Heart left ventricle (tissue), 16 donors: Measurements from ENCODE around the gene KLHL20. TPM values are rescaled to one million over a fixed set of nuclear protein-coding genes. Genes with fewer than 3 reads are reported as not detected.

Experiments used
- ATAC-seq, 4 donors: fragments of 200-7000 bp; cut with Tn5 transposase; one replicate each; pipeline ENCODE4 v1.9.1; 2020 to 2022; ENCODE audit warnings: moderate library complexity in 4 of 4, mild to moderate bottlenecking in 3 of 4, moderate number of reproducible peaks in 1 of 4
- DNase-seq, 5 donors: peaks; one replicate each; pipeline ENCODE4 v3.0.0-alpha.2; 2020
- H3K27ac ChIP-seq, 12 donors: fragments of 200-600 bp; sonication (generic) in 4 of 12; one replicate each; pipeline versions ENCODE4 v1.5.0 to v1.8.0; 2016 to 2022; ENCODE audit warnings: mild to moderate bottlenecking in 2 of 12
- H3K27me3 ChIP-seq, 9 donors: fragments of 200-600 bp; sonication (generic) in 2 of 9; one replicate each; pipeline versions ENCODE4 v1.5.1 to v1.8.0; 2016 to 2022; ENCODE audit warnings: mild to moderate bottlenecking in 3 of 9
- H3K36me3 ChIP-seq, 9 donors: fragments of 200-600 bp; sonication (generic) in 2 of 9; one replicate each; pipeline versions ENCODE4 v1.5.0 to v1.8.0; 2018 to 2022; ENCODE audit warnings: mild to moderate bottlenecking in 2 of 9
- H3K4me1 ChIP-seq, 12 donors: fragments of 200-600 bp; sonication (generic) in 4 of 12; one replicate each; pipeline versions ENCODE4 v1.5.0 to v1.8.0; 2016 to 2022; ENCODE audit warnings: mild to moderate bottlenecking in 3 of 12
- H3K4me3 ChIP-seq, 12 donors: fragments of 200-600 bp; sonication (generic) in 4 of 12; one replicate each; pipeline versions ENCODE4 v1.5.0 to v1.8.0; 2017 to 2022; ENCODE audit warnings: mild to moderate bottlenecking in 9 of 12, moderate library complexity in 4 of 12
- H3K9me3 ChIP-seq, 12 donors: fragments of 200-600 bp; sonication (generic) in 4 of 12; one replicate each; pipeline versions ENCODE4 v1.5.0 to v1.8.0; 2016 to 2022; ENCODE audit warnings: mild to moderate bottlenecking in 1 of 12
- POLR2A ChIP-seq, 2 donors: fragments of 450-650 bp; IDR thresholded peaks; one replicate each; pipeline ENCODE4 v1.6.1; 2017; ENCODE audit warnings: antibody characterized with exemption in 2 of 2, mild to moderate bottlenecking in 2 of 2, moderate library complexity in 2 of 2
- WGBS, 4 donors: extraction: QIAGEN DNeasy Blood & Tissue Kit in 2 of 4; methylation state at CpG; one replicate each; pipeline versions ENCODE4 v1.1.5 to v1.1.7; 2013 to 2018; 5-methylcytosine and 5-hydroxymethylcytosine counted together
- intact Hi-C, 10 donors: fragments of 100-400 bp; cut with DNase I; formaldehyde crosslinking; loops; one replicate each; pipeline versions ENCODE4 v1.11.1 to v1.14.2; 2022
- polyA plus RNA-seq, 2 donors: library from polyadenylated mRNA; stranded (reverse); fragments of 200-250 nt; gene quantifications; one replicate each; pipeline ENCODE4 v1.2.3, GENCODE V29; 2013
- total RNA-seq, 9 donors: library from RNA; depleted of rRNA in 2 of 9; stranded (reverse); fragments of >200 nt in 2 of 9; fragmentation: NEBNext Ultra II Directional in 3 of 9; extraction: Animal tissue kit (Norgen Biotek cat#: 25700) in 3 of 9; gene quantifications; one replicate each; pipeline versions ENCODE4 v1.1.0 to v1.2.4, GENCODE V29; 2016 to 2023
- TF ChIP-seq, protein P1 (sequence below), 12 donors: fragments of 200-600 bp; sonication (generic) in 4 of 12; IDR thresholded peaks; one replicate each; pipeline versions ENCODE4 v1.5.0 to v1.8.0; 2018 to 2022; ENCODE audit warnings: antibody characterized with exemption in 12 of 12, mild to moderate bottlenecking in 5 of 12
- donor health status: ischemic (EF 13 %, LVEDD 7.1; RV severe dilation, severe dysfunction).
- donor health status: healthy with polysubstance abuse.
- donor health status: DM: no; HTN: yes; CAD: no.
- donor health status: DM: no; HTN: no; CAD: no.
- donor health status: ischemic (EF 25% LVEDD 6.9; RV normal size, moderate dysfunction).
- donor health status: ischemic (EF 25% LVEDD 5.7; RV mildly dilated, moderate dysfunction).
- donor health status: healthy.
- donor health status: DM: yes; HTN: yes; CAD: no.
- donor health status: ischemic (EF 35%, LVEDD 5.7; RV mildly dilated, moderate dysfunction).
- donor health status: nonischemic (EF 11% LVEDD 7.7; RV severe dilation, severe dysfunction).
- donor health status: DM: yes; HTN: yes; CAD: no.
- donor health status: PGD.
- donor health status: ischemic (EF 29% LVEDD 5.4; RV normal size, mild dysfunction).
- donor health status: nonischemic (EF 23%, LVEDD 6.1; RV moderate dilation, normal function).

KLHL20 gene
- total and polyA plus RNA-seq, 11 donors = 4.2 to 20.1 (median 16.7) TPM

DNA sequence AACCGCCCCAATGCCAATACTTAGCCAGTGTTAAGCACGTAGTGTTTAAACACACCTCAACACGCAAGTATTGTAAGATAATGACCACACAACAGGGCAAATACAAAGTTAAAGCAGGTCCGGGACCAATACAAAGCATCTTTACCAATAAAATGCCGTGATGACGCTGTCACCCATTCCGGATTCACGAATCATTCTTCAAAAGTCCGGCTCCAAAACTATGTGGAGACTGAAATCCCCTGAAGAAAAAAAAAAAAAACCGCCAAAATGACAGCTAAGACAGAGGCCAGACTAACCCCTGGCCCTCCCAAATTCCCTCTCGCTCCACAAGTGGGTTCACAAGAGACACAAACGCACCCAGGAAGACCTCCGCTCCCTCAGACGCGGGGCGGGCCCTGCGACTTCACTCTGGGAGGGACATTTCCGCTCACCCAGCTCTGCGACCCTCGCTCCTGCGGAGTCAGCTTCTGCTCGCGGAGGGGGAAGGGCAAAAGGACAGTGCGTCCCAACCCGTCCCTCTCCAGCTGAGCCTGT, 109.1 kb downstream of the KLHL20 start:
- peaks cover 0 to 5% (median 0%) of the 10 kb centered on the region in 9 donors for H3K36me3 ChIP-seq
- peak overlapping the region in 11 of 12 donors; percentile 87 to 97 (median 94) for H3K27ac ChIP-seq
- WGBS, 4 donors = 0% methylated on average over 12 to 25 of the region's 25 CpGs
- ATAC-seq (no peak), DNase-seq (no peak)
- no peaks in the 10 kb centered on the region for H3K27me3 ChIP-seq
- intact Hi-C loops = loop anchor here (1.0 to 10.0 kb wide), 12 partner anchors 44 to 1082 kb away; partner anchors contain the start of genes ZBTB37 (in 2 of the 10), KLHL20 (in 1 of the 10) and PRDX6 (in 1 of the 10)
- peak overlapping the region; percentile 50 to 98 (median 78) for H3K4me3 ChIP-seq
- peaks cover 0 to 29% (median 8%) of the 10 kb centered on the region in 12 donors for H3K4me1 ChIP-seq
- no peak for TF ChIP-seq POLR2A (IDR thresholded peaks at IDR 0.05)
- TF ChIP-seq, protein P1, sequence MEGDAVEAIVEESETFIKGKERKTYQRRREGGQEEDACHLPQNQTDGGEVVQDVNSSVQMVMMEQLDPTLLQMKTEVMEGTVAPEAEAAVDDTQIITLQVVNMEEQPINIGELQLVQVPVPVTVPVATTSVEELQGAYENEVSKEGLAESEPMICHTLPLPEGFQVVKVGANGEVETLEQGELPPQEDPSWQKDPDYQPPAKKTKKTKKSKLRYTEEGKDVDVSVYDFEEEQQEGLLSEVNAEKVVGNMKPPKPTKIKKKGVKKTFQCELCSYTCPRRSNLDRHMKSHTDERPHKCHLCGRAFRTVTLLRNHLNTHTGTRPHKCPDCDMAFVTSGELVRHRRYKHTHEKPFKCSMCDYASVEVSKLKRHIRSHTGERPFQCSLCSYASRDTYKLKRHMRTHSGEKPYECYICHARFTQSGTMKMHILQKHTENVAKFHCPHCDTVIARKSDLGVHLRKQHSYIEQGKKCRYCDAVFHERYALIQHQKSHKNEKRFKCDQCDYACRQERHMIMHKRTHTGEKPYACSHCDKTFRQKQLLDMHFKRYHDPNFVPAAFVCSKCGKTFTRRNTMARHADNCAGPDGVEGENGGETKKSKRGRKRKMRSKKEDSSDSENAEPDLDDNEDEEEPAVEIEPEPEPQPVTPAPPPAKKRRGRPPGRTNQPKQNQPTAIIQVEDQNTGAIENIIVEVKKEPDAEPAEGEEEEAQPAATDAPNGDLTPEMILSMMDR (IDR thresholded peaks at IDR 0.05) = no peak
- H3K9me3 ChIP-seq = no peaks in the 10 kb centered on the region

DNA sequence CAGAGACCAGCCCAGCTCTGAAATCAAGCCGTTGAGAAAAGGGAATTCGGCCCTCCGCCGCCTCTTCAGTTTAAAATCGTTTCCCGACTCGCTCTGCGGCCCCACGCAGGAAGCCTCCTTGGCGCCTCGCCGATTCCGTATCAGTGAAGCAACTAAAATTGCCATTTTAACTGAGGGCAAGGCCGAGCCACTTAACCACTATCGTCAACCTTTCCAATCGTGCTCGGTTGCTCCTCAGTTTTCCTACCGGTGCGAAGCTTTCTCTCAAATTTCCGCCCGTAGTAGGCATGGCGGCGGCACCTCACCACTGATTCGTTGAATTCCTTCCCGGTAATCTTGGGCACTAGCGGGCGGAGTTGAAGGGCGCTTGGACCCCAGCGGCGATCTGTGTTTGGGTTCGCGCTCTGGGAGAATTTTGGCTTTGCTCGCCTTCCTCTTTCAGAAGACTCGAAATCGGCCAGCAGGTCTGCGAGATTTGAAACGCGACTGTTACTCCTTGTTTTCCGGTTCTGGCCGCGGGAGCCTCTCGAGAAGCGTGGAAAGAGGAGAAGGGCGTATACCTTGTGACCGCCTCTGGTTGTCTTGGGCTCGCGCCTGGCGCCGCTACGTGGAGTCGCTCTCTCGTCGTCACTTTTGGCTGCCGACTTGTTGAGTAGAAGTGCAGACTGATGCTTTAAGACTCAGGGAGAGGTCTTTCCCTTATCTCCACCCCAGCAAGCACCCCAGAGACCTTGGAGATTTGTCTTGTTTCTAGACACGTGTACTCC, 109.7 kb downstream of the KLHL20 start, which contains the start of the genes CENPL and DARS2:
Gene CENPL (minus strand): TSS at position 569 of the 767 bp plus-strand sequence. CDS start 13,584 bp downstream, outside the sequence.
Gene DARS2 (plus strand): TSS at position 359 of the 767 bp plus-strand sequence. CDS start 557 bp downstream, outside the sequence.
- TF ChIP-seq, protein P1 (IDR thresholded peaks at IDR 0.05) = no peak
- peak in 1 of 2 donors; percentile 21 for TF ChIP-seq POLR2A (IDR thresholded peaks at IDR 0.05)
- peak within 1 kb of the TSS; percentile 58 to 98 (median 78) for H3K4me3 ChIP-seq
- H3K9me3 ChIP-seq = no peaks in the 10 kb centered on the region
- peaks cover 0 to 7% (median 0%) of the 10 kb centered on the region in 9 donors for H3K36me3 ChIP-seq
- H3K27me3 ChIP-seq = no peaks in the 10 kb centered on the region
- H3K27ac ChIP-seq = peak within 1 kb of the TSS; percentile 87 to 97 (median 93)
- peak; percentile 98 to 99 (median 99) for ATAC-seq
- H3K4me1 ChIP-seq = peaks cover 0 to 29% (median 8%) of the 10 kb centered on the region in 12 donors
- intact Hi-C loops = loop anchor here (1.0 to 10.0 kb wide), 12 partner anchors 44 to 1082 kb away; partner anchors contain the start of genes ZBTB37 (in 2 of the 10), KLHL20 (in 1 of the 10) and PRDX6 (in 1 of the 10)
- WGBS, 4 donors = 0% methylated on average over 44 to 55 of the region's 55 CpGs
- DNase-seq = peak; percentile 96 to 99 (median 96)

DNA sequence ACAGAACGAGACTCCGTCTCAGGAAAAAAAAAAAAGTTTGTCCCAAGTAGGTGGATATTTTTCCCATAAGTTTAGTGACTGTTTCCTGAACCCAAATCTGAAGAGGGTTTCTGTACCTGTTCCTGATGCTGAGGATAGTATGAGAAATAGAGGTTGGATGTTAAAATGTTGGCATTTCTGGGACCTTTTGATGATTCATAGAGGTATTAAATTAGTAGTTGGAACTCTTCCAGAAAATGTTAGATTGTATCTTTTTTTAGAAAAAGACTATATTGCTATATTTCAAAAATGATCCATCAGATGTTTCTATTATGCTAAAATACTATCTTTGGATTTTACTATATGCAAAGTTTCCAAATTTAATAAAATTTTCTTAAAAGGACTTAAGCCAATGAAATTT, 112.8 kb downstream of the KLHL20 start:
- no peak for TF ChIP-seq POLR2A (IDR thresholded peaks at IDR 0.05)
- TF ChIP-seq, protein P1 (IDR thresholded peaks at IDR 0.05) = no peak
- Histone ChIP-seq H3K27ac (no peak overlapping the region), H3K36me3 (peaks cover 0 to 32% (median 26%) of the 10 kb centered on the region in 9 donors), H3K9me3 (no peaks in the 10 kb centered on the region), H3K4me3 (no peak overlapping the region), H3K27me3 (no peaks in the 10 kb centered on the region), H3K4me1 (peaks cover 0 to 22% (median 8%) of the 10 kb centered on the region in 12 donors)
- ATAC-seq (no peak), DNase-seq (no peak)
- intact Hi-C loops = loop anchor here in 5 of 10 donors (5.0 to 10.0 kb wide), 3 partner anchors 113 to 1083 kb away; partner anchors contain the start of gene KLHL20 (in 1 of the 5)
- 92 to 97% (median 94%) methylated on average over 2 of the region's 2 CpGs for WGBS, 4 donors

DNA sequence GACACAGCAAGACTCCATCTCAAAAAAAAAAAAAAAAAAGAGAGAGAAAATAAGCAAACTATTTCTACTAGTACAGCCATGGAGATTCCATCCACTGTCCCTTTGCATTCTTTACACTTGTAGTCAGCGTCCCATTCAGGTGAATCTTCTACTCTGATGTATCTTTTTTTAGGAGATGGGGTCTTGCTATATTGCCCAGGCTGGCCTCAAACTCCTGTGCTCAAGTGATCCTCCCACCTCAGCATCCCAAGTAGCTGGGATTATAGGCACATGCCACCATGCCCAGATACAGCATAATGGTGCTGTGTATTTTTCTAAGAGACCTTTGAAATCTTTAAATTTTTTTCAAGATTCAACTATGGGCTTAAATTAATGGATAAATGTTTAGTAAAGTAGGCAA, 118.0 kb downstream of the KLHL20 start:
- Histone ChIP-seq H3K27me3 (no peaks in the 10 kb centered on the region), H3K36me3 (peaks cover 0 to 84% (median 76%) of the 10 kb centered on the region in 9 donors), H3K9me3 (no peaks in the 10 kb centered on the region), H3K27ac (no peak overlapping the region), H3K4me1 (peaks cover 0 to 4% (median 0%) of the 10 kb centered on the region in 12 donors), H3K4me3 (no peak overlapping the region)
- intact Hi-C loops = no loop called here
- 93 to 100% (median 98%) methylated on average over 1 of the region's 1 CpG for WGBS, 4 donors
- no peak for ATAC-seq
- DNase-seq = no peak
- TF ChIP-seq POLR2A (IDR thresholded peaks at IDR 0.05) = no peak
- TF ChIP-seq, protein P1 (IDR thresholded peaks at IDR 0.05) = no peak
